Measurements from ENCODE around the gene GALNT14.

DNA sequence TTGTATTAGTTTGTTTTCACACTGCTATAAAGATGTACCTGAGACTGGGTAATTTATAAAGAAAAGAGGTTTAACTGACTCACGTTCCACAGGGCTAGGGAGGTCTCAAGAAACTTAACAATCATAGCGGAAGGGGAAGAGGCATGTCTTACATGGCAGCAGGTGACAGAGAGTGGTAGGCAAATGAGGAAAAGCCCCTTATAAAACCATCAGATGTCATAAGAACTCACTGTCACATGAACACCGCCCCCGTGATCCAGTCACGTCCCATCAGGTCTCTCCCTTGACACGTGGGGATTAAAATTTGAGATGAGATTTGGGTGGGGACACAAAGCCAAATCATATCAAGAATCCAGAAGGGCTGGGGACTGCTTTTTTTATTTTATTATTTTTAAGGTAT lies 120.0 kb downstream of the GALNT14 start:
- TF ChIP-seq, protein P1, sequence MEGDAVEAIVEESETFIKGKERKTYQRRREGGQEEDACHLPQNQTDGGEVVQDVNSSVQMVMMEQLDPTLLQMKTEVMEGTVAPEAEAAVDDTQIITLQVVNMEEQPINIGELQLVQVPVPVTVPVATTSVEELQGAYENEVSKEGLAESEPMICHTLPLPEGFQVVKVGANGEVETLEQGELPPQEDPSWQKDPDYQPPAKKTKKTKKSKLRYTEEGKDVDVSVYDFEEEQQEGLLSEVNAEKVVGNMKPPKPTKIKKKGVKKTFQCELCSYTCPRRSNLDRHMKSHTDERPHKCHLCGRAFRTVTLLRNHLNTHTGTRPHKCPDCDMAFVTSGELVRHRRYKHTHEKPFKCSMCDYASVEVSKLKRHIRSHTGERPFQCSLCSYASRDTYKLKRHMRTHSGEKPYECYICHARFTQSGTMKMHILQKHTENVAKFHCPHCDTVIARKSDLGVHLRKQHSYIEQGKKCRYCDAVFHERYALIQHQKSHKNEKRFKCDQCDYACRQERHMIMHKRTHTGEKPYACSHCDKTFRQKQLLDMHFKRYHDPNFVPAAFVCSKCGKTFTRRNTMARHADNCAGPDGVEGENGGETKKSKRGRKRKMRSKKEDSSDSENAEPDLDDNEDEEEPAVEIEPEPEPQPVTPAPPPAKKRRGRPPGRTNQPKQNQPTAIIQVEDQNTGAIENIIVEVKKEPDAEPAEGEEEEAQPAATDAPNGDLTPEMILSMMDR (IDR thresholded peaks at IDR 0.05), result no peak
- TF ChIP-seq POLR2A (IDR thresholded peaks at IDR 0.05), result no peak
- no peak for TF ChIP-seq EP300 (IDR thresholded peaks at IDR 0.05)

Measured in suprapubic skin (tissue), 3 donors.